DMS53 treated with DMSO at 0.1 percent for 48 hours (cell line): ENCODE results near the gene IFI27L1.

Experiments used
- DNase-seq: peaks from one replicate; lab custom pipeline; 2025; ENCODE audit not compliant: unreplicated experiment; lab: John Stamatoyannopoulos, UW

IFI27L1 gene

GRCh38 chr14:94077823-94078222 lies 3.3 kb upstream of the IFI27L1 start:
- no peak for DNase-seq

- no peak for DNase-seq
Measured at GRCh38 chr14:94079891-94080620, 1.1 kb upstream of the IFI27L1 start.

DNA sequence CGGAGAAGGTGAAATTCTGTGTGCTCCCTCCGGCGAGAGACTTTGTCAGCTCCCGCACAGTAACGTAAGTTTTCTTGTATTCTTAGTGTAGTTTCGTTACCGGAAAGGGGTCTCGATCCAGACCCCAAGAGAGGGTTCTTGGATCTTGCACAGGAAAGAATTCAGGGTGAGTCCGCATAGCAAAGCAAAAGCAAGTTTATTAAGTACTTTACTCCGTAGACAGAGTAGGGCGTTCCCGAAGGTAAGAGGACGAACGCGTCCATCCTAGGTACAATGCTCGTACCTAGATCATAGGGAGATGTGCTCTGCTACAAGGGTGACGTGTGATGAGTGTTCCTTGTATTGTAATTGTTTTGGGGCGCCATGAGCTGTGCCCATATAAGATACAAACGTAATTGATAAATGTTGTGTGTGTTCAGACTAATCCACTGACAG lies 293 bp downstream of the IFI27L1 start:
- DNase-seq, result no peak

- no peak for DNase-seq
Measured at GRCh38 chr14:94087891-94088290, 6.8 kb downstream of the IFI27L1 start.

DNA sequence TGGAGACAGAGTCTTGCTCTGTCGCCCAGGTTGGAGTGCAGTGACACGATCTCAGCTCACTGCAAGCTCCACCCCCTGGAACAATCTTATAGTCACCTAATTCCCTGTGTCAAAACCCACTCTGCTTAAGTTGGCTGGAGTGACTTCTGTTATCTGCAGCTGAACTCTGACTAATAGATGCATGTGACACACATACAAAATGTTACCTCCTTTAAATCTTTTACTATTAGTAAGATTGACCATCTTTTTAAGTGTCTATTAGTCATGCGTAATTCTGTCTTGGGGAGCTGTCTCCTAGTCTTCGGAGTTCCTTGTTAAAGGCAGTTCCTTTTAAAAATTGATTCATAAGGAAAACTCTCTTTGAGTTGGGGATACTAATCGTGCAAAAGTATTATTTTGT lies 7.4 kb downstream of the IFI27L1 start:
- no peak for DNase-seq

DNA sequence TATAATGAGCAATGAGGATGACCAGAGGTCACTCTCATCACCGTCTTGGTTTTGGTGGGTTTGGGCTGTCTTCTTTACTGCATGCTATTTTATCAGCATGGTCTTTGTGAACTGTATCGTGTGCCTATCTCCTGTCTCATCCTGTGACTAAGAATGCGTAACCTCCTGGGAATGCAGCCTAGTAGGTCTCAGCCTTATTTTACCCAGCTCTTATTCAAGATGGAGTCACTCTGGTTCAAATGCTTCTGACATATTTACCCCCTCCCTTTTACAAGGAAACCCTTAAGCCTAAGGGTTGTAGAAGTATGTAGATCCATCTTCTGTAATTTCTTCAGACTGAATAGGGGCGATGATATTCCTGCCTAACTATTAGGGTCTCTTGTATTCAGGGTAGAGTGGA lies 8.4 kb downstream of the IFI27L1 start:
- DNase-seq, result no peak

DNA sequence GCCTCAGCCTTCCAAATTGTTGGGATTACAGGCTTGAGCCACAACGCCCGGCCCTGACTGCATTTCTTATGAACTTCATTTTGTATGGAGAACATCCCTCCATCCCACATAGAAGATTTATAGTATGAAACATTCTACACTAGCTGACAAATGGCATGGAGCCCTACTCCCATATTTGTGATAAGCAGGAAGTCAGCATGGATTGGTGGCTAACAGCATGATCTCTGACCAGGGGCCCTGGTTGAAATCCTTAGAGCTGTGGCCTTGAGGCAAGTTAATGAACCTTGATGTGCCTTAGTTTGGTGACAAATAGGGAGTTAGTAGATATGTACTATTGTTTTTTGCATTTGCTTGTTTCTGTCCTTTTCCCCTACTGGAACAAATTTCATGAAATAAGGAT lies 12.3 kb downstream of the IFI27L1 start:
- DNase-seq, result no peak

- no peak for DNase-seq
Measured at GRCh38 chr14:94097091-94097490, 16.0 kb downstream of the IFI27L1 start.

DNA sequence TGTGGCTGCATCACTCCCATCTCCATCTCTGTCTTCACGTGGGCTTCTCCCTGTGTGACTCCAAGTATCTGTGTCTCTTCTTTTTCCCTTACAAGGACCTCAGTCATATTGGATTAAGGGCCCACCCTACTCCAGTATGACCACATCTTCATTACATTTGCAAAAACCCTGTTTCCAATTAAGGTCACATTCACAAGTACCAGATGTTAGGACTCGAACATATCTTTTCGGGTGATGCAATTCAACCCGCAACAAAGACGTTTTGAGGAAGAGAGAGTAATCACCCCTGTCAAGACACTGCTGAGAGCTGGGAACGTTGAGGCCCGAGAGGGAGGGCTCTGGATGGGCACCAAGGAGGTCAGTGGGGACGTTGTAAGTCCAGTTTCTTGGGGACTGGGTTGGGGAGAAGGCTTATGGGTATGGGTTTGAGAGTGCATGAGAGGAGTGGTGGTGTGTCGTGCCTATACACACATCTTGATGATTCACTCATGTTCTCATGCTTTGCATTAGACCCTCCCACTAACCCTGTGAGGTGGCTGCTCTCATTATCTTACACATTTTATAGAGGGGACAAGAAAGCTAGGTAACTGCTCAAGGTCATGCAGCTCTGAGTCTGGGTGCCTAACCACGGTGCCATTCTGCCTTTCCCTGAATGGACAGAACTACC lies 17.3 kb downstream of the IFI27L1 start:
- DNase-seq, result no peak

DNA sequence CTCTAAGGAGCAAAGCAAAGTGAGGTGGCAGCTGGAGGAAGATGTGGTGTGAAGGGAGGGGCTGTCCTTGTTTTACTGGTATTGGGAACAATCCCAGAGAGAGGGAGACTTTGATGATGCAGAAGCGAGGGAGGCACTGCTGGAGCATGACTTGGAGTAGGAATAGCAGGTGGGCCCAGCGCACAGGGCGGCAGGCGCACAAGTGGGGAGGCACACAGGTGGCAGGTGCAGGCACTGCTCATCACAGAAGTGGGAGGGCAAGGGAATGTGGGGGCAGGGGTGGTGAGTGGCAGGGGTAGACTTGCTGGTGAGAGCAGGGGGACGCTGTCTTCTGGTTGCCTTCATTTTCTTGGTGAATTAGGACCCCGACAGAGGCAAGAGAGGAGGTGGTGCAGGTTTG lies 17.9 kb downstream of the IFI27L1 start:
- no peak for DNase-seq

DNA sequence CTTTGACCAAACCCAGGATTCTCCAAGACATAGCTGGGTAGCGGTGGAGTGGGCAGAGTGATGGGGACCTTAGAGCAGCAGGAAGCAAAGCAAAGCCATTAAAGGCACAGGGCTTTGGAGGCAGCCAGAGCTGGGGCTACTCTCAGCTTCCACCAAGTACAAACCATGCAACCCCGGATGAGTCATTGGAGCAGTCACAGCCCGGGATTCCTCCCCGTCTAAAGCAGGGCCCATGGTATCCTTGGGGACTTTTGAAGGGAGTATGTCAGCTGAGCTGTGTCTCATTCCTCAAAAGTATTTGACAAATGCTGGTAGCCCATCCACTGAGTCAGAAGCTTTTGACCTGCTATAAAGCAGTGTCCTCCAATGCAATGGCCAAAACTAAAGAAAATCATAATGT lies 19.7 kb downstream of the IFI27L1 start:
- DNase-seq, result no peak

GRCh38 chr14:94101748-94102147 lies 20.6 kb downstream of the IFI27L1 start:
- DNase-seq, result no peak

DNA sequence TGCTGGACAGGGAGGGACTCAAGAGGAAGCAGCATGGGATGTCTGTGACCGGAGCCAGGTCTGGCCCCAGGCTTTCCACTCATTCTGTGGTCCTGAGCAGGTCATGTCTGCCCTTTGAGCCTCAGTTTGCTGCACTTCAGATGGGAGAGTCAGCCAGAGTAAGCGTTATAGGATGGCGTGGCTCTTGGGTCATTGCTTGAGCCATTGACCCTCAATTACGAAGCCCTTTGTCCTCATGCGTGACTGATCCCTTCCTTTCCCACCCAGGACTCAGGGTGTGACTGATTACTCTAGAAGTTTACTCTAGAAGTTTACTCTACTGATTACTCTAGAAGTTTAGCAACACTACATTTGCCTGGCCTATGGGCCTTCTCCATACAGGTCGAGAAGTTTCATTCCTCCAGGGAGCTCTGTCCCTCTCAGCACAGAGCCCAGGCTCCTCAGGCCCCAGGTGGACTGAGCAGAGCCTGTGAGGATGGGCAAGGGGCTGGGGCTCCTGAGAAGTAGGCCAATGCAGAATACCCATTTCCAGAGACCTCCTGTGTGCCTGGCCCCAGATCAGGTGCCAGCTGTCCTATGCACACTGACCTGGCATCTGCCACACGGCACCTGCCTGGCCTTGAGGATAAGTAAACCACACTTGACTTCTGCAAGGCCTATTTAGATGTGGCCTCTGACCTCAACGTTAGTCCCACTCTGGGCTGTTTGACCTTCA lies 21.8 kb downstream of the IFI27L1 start:
- DNase-seq, result no peak

GRCh38 chr14:94103554-94104150 lies 22.5 kb downstream of the IFI27L1 start:
- no peak for DNase-seq

DNA sequence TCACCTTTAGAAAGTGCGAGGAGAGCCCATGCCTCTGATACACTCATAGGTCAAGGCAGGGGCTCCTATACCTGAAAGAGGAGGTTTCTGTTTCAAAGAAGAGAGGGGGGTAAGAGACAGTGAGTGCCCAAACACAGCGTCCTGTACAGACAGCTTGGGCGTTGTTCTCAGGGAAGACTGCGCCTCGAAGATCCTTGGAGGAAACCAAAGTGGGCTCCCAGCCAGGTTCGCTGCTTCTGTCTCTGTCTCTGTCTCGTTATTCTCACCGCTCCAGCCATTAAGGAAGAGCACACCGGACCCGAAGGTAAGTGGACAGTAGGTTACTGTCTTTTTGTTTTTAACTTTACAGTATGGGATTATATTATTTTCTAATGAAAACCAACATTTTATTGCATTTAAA lies 23.6 kb downstream of the IFI27L1 start:
- no peak for DNase-seq

DNA sequence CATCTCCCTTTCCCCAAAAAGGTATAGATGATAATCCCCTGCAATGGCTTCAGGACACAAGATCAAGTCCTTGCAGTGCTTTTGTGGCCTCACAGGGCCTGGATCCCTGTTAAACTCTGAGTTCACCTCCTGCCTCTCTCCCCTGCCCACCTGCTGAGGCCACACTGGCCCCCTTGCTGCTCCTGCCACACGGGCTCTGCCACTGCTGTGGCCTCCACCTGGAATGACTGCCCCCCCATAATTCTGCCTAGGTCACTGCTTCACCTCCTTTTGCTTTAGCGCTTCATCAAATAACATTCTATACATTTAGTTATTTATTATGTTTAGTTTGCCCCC lies 28.8 kb downstream of the IFI27L1 start:
- DNase-seq, result no peak

- no peak for DNase-seq
Measured at GRCh38 chr14:94110552-94111181, 29.6 kb downstream of the IFI27L1 start, which contains the start of gene IFI27. Gene IFI27, plus strand, starts transcription at chr14:94110736.

DNA sequence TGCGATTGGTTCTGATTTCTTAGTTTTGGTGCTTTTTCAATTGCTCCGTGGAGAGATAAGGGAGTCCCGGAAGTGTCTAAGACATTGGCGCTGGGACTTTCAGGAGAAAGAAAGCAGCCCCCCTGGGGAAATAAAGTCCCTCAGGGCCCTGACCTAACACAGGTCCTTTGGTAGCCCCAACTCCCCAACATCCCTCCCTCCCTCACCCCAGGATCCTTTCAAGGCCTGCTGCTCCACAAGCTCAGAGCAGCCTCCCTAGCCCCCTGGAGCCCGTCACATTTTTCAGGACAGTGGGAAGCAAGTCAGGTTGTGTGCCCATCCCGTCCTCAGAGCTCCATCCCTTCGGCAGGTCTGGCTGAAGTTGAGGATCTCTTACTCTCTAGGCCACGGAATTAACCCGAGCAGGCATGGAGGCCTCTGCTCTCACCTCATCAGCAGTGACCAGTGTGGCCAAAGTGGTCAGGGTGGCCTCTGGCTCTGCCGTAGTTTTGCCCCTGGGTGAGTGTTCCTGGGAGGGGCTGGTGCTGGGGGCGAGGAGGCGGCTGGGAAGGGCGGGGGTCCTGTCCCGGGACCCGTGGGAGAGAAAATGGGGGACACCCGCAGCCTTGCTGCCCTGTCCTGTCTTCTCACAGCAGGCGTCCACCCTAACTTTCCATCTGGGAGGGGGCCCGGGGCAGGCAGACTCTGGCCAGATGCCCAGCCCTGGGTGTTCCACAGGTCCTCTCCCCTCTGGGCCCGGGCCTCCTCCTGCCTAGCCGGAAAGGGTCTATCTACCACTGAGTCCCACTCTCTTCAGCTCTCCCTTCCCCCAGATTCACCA lies 30.4 kb downstream of the IFI27L1 start:
- DNase-seq, result no peak

DNA sequence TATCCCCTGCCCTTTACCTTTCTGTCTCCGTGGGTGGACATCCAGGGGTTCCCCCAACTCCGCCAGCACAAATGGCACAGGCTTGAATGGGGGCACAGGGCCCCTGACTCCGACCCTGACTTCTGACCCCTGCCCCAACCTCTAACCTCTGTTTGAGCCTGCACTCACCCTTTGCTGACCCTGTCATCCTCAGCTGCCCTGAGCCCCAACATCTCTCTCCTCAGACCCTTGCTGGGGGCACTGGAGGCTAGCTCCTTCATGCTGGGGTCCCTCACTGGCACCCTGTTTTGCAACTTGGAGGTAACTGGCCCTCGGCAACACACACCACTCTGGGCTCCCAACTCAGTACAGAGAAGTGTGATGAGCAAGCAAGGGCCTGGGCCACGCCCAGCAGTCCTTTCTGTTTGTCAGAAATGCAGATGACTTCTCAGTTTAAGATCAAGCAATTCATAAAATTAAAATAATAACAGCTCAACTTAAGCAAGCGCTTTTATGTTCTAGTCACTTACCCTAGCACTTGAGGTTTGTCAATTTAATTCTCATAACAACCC lies 31.5 kb downstream of the IFI27L1 start:
- DNase-seq, result no peak

GRCh38 chr14:94113073-94113472 lies 32.0 kb downstream of the IFI27L1 start:
- DNase-seq, result no peak
